GM20431 (cell line): ENCODE results near the gene TBX6.
"Not testable (repeated sequence)": the region's sequence is repeated elsewhere in the genome, so short reads cannot be mapped to it uniquely, and the experiment has no call there.

Source experiments
- in situ Hi-C: fragments of 300-500 bp; cut with MseI, MboI; formaldehyde crosslinking; loops from one replicate; pipeline ENCODE4 v1.15.0; 2020; ENCODE audit warnings: low sequenced_read_pairs; ENCODE audit not compliant: unreplicated experiment

The TBX6 gene, protein sequence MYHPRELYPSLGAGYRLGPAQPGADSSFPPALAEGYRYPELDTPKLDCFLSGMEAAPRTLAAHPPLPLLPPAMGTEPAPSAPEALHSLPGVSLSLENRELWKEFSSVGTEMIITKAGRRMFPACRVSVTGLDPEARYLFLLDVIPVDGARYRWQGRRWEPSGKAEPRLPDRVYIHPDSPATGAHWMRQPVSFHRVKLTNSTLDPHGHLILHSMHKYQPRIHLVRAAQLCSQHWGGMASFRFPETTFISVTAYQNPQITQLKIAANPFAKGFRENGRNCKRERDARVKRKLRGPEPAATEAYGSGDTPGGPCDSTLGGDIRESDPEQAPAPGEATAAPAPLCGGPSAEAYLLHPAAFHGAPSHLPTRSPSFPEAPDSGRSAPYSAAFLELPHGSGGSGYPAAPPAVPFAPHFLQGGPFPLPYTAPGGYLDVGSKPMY

DNA sequence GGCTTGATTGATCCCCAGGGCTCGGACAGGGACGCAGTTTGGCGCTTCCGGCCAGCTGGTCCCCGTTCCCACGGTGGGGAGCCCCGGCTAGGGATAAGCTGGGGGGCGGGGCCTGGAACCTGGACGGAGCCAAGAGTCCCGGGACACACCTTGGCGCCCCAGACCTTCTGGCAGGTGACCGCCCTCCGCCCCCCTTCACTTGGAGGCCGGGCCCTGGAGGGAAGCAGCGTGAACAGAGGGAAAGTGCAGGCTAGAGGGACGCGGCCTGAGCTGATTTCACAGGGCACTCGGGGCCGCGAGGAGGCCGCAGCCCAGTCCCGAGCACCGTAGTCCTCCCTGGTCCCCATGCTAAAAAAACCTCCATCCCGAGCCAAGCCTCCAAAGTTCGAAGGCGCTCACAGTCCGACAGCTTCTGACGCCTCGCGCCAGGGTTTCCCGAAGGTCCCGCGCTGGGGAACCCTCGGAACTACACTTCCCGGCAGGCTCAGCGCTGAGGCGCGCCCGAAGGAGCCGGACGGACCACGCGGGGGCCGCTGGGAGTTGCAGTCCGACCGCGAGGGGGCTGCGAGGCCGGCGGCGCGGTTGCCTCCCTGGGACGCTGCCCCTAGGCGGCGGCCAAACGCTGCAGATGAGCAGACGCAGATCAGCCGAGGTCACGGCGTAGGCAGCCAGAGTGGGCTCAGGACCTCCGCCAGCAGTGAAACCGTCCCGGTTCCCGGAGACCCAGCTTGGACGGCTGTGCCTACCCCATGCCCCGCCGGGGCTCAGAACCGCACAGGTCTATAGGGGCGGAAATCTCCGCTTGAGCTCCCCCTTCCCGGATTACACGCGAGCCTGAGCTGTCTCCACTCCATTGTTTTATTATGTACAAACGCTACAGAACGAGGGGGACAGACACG is at the start of gene TBX6:
TBX6 (minus strand) TSS at position 451 of the 899 bp plus-strand sequence. CDS start 731 bp downstream, outside the sequence.
- in situ Hi-C loops, result no loop called here

DNA sequence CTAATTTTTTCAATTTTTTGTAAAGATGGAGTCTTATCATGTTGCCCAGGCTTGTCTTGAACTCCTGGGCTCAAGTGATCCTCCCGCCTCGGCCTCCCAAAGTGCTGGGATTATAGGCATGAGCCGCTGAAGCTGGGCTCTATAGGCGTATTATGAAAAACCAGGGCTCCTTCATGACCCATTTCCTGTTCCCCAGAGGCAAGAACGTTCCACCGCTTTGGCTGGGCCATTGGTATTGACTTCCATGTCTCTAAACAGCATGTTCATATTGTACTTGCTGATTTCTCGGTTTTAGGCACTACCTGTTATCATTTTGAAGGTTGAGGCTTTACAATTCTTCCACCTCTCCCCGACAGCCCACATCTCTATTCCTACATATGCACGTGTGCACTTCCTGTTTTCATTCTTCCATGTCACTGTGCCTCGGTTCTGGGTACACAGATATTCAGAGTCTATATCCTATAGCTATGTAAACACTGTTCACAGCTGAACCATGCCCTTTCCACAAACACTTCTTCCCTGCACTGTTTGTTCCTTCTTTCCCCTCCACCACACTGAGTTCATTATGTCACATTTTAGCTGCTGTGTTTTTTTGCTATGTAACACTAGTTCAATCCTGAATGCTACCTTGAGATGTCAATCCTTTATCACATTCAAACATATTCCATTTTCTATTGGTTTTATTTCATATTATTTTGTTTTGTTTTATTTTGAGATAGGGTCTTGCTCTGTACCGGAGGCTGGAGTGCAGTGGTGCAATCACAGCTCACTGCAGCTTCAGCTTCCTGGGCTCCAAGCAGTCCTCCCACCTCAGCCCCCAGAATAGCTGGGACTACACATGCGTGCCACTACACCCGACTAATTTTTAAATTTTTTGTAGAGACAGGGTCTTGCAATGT is 48.1 kb upstream of the TBX6 start:
- in situ Hi-C loops, result no loop called here

DNA sequence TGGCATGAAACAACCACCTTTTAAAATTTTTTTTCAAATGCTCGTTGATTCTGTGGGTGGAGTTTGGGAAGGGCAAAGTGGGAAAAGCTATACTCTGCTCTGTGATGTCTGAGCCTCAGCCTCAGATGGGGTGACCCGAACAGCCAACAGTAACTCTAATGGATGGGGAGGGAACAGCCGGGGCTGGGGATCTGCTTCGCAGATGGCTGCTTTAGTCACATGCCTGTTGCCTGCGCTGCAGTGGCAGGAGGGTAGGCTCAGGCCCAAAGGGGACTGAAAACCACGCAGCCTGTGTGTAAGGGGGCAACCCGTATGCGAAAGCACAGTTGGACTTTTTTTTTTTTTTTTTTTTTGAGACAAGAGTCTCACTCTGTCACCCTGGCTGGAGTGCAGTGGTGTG is 46.2 kb upstream of the TBX6 start:
- in situ Hi-C loops, result no loop called here

DNA sequence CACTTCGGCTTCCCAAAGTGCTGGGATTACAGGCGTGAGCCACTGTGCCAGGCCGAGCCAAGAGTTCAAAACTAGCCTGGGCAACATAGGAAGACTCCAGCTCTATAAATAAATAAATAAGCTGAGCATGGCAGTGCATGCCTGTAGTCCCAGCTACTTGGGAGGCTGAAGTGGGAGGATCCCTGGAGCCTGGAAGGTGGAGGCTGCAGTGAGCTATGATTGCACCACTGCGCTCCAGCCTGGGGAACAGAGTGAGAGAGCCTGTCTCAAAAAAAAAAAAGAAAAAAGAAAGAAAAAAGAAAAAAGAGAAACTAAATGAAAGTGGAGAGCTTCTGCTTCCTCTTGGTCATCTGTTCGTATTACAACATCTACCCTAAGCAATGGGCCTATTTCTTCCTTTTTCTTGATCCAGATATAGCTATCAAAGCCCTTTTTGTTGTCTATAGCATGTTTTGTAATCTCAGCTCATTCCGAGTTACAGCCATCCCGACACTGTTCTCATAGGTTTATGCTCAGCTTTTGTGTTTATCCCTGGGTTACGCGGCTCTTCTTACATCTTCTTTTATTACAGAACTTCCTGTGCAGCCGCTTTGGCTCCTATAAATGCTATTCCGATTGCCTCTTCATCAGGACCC is 45.4 kb upstream of the TBX6 start:
- in situ Hi-C loops, result no loop called here

DNA sequence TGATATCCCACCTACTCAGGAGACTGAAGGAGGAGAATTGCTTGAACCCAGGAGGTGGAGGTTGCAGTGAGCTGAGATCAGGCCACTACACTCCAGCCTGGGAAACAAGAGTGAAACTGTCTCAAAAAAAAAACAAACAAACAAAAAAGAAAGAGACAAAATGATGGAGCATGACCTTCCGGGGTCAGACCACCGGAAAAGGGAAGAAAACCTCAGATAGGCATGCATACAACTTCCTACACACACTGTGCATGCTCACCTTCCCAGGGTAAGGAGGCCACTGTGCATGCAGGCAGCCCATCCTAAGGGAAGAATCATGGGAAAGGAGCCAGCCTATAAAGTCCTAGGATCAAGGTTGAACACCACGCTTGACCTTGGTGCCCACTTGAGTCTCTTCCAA is 40.9 kb upstream of the TBX6 start:
- in situ Hi-C loops, result no loop called here

DNA sequence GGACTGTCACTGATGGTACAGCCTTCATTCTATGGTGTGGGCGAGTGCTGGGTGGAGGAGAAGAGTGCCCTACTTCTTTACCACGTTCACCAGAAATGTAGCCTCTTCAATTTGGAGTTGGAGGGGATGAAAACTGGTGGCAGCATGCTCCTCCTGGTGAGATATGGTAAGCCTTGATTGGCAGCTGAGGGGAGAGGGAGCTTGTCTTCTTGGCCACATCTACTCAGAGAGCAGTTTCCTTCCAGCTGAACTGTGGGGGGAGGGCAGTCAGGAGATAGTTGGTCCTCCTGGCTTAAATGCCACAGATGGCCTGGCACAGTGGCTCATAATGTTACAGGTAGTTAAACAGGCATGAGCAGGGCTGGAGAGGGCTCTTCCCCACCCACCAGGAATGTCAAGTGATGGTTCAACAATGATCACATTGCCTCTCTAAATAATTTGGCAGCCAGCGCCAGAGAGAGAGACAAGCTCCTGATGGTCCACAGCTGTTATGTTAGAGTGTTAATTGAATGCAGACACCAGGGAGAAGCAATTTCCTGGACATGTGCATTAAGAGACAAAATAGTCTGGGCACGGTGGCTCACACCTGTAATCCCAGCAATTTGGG is 40.2 kb upstream of the TBX6 start:
- in situ Hi-C loops, result no loop called here

DNA sequence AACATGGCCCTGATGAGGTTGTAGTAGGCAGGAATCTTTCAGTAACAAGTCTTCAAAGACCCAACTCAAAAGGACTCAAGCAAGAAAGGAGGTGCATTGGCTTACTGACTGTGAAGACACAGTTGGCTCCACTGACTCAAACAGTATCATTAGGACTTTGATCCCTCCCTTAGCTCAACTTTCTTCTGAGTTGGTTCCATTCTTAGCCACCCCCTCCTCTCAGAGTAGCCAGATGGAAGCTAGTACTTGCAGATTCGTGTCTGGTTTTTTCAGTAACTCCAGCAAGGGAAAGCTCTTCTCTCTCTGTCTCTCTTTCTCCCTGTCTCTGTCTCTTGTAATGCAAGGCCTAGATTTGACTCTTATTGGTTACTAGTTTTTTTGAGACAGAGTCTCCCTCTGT is 36.3 kb upstream of the TBX6 start:
- in situ Hi-C loops, result no loop called here

DNA sequence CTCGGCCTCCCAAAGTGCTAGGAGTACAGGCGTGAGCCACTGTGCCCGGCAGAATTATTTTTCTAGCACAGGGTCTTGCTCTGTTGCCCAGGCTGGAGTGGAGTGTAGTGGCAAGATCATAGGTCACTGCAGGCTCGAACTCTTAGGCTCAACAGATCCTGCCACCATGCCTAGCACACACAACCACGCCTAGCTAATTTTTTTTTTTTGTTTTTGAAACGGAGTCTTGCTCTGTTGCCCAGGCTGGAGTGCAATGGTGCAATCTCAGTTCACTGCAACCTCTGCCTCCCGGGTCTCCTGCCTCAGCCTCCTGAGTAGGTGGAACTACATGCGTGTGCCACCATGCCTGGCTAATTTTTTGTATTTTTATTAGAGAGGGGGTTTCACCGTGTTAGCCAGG is 34.0 kb upstream of the TBX6 start:
- in situ Hi-C loops, result not testable (repeated sequence)

DNA sequence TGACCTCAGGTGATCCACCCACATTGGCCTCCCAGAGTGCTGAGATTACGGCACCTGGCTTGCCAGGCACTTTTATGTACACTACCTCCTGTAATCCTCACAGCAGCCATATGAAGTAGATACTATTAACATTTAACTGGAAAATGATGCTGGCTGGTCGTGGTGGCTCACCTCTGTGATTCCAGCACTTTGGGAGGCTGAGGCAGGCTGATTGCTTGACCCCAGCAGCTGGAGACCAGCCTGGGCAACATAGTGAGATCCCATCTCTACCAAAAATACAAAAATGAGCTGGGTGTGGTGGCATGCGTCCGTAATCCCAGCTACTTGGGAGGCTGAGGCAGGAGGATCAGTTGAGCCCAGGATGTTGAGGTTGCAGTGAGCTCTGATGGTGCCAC is 33.3 kb upstream of the TBX6 start:
- in situ Hi-C loops, result loop anchor here (25.0 kb wide), 1 partner anchor 237 kb away; the partner anchor contains the start of genes CD2BP2, MYL11 and TBC1D10B

DNA sequence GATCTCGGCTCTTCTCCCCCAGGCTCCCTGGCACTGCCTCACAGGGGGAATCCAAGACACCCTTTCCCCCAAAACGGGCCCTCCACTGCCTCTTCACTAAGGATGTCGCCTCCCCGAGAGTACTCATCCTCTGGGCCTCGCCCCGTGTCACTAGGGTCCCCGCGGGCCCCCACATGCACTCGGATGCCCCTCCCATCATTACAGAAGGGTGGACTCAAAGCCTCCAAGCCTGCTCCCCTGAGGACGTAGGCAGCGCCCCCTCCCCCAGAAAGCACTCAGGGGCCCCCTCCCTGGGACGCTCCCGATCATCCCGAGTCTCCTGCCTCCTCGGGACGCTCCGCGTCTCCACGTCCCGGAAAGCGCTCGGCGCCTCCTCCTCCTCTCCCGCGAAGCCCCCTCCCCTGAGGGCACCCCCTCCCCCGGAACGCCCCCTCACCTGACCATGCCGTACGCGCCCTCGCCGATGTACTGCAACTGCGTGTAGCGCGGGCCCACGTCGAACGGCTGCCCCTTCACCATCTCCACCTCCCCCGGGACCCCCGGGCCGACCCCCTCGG is 31.0 kb upstream of the TBX6 start:
- in situ Hi-C loops, result loop anchor here (25.0 kb wide), 1 partner anchor 240 kb away; the partner anchor contains the start of genes CD2BP2, MYL11 and TBC1D10B

DNA sequence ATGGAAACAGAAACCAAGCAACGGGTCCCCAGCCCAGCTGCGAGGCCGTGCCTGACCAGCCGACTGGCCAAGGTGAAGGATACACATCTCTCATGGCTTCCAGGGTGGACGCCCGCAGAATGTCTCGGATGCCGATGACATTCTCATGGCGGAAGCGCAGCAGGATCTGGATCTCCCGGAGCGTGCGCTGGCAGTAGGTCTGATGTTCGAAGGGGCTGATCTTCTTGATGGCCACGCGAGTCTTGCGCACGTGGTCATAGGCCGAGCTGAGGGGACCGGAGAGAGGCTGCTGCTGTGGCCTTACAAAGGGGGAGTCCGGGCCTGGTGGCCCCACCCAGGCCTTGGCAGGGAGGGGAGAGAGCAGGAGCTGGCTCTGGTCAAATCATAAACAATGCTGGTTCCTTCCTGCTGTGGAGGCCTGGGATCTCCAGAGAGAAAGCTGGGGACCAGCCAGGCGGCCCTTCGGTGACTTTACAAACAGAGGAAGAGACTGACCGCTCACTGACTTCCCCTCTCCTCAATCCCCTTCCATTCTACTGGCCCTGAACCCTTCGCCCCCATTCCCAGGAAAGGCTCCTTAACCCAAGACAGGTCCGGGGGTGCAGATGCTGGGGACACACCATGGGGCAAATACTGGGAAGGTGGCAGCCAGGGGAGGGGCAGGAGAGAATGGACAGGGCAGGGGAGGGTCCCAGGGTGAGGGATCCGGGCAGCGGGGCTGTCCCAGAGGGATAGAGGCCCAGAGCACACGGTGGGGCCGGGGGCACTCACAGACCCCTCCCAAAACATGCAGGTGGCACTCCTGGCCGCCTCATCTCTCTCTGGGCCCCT is 30.2 kb upstream of the TBX6 start:
- in situ Hi-C loops, result loop anchor here (25.0 kb wide), 1 partner anchor 240 kb away; the partner anchor contains the start of genes CD2BP2, MYL11 and TBC1D10B

DNA sequence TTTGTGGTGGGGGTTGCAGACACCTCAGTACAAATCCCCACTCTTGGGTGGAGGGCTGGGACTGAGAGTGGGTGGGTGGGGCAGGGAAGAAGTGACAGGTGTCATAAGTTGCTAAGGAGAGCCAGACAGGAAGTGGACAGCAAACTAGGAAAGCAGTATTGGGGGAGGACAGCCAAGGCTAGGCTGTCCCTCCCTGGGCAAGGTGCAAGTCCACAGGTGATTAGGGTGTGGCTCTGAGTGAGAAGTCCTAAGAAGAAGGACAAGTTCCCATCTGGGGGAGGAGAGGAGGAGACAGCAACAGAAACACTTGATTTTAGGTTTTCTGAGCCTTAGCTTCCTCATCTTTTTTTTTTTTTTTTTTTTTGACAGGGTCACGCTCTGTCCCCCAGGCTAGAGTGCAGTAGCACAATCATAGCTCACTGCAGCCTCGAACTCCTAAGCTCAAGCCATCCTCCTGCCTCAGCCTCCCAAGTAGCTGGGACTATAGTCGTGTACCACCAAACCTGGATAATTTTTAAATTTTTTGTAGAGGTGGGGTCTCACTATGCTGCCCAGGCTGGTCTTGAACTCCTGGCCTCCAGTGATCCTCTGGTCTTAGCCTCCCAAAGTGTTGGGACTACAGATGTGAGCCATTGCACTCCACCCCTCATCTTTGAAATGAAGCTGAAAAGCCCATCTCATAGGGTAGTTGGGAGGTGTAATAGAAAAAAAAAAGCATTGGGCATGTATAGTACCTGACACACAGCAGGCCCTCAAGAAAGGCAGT is 28.8 kb upstream of the TBX6 start:
- in situ Hi-C loops, result loop anchor here (25.0 kb wide), 1 partner anchor 242 kb away; the partner anchor contains the start of genes CD2BP2, MYL11 and TBC1D10B

DNA sequence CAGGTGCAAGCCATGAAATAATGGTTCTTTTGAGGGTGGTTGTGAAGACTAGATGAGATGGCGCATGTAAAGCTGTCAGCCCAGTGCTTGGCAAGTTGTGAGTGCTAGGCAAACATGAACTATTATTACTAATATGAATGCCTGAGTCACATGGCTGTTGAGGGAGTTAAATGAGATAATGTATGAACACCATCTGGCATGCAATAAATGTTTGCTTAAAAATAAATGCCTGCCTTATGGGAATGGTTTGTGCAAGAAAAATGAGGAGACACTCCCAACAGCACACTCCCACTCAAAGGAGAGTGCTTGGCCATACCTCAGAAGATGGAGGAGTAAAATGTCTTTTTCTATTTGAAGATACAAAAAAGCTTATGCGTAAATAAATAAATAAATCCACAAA is 27.7 kb upstream of the TBX6 start:
- in situ Hi-C loops, result loop anchor here (25.0 kb wide), 1 partner anchor 243 kb away; the partner anchor contains the start of genes CD2BP2, MYL11 and TBC1D10B

DNA sequence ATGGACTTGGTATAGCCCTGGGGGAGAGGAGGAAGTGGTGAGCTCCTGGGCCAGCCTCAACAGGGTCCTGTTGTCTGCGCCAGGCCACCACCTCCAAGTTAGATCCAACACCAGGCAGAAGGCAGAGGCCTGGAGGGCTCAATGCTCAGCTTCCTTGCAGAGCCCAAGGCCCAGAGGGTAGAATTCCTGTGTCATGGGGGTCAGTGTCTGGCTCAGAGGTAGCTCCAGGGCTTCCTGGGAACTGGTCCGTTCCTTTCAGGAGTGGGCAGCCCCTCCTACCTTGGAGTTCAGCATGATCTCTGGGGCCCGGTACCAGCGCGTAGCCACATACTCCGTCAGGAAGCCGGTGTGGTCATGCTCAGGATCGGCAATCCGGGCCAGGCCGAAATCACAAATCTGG is 26.0 kb upstream of the TBX6 start:
- in situ Hi-C loops, result loop anchor here (25.0 kb wide), 1 partner anchor 245 kb away; the partner anchor contains the start of genes CD2BP2, MYL11 and TBC1D10B

DNA sequence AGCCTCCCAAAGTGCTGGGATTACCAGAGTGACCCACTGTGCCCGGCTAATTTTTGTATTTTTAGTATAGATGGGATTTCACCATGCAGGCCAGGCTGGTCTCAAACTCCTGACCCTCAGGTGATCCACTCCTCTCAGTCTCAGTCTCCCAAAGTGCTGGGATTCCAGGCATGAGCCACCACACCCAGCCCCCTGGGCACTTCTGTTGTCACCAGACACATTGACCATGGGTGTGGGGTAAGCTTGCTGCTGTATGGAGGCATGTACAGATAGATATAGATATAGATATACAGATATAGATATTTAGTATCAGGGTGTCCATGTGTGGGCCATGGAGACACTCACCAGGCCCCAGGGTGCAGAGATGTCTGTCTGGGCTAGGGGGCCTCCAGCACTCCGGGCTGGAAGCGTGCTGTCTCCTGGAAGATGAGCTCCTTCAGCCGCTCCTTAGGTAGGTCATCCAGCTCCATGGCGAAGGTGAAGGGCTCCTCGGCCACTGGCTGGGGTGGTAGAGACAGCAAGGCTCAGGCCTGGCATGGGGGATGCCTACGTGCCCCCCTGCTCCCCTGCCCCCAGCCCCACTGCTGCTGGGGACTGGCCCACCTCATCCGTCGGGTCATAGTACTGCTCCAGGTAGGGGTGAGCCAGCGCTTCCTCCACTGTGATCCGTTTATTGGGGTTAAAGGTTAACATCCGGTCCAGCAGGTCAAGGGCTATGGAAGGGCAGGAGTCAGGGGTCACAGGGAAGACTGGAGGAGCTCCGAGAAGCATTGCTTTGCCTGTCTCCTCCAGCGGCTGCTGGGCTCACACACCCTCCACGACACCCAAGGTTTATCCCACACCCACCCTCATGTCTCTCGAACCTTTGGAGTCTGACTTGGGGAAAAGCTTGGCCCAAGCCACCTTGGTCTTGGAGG is 24.8 kb upstream of the TBX6 start:
- in situ Hi-C loops, result loop anchor here (25.0 kb wide), 1 partner anchor 246 kb away; the partner anchor contains the start of genes CD2BP2, MYL11 and TBC1D10B

DNA sequence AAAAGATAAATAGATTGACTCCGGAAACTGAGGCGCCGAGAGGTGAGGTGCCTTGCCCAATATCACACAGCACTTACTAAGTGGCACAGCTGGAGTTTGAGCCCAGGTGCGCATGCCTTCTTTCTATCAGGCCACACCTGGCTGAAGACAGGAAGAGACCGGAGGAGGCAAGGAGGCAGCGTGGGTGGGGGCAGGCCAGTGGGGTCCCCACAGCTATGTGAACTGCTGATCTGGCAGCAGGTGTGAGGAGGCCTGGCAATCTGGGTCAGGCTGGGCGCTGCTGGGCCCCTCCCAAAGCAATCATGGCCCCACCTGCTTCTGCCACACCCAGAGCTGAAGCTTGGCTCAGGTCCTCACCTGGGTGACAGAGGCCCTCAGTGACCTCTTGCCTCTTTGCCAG is 23.5 kb upstream of the TBX6 start:
- in situ Hi-C loops, result loop anchor here (25.0 kb wide), 1 partner anchor 247 kb away; the partner anchor contains the start of genes CD2BP2, MYL11 and TBC1D10B
